NCI-H1436 (cell line): Measurements from ENCODE around the gene HARS2.
A peak's percentile ranks its signal among the peaks of the same experiment; 100 is the strongest.
"Not testable (repeated sequence)": the region's sequence is repeated elsewhere in the genome, so short reads cannot be mapped to it uniquely, and the experiment has no call there.

ENCODE experiments used
- DNase-seq: peaks from one replicate; lab custom pipeline; 2025; lab: John Stamatoyannopoulos, UW

Gene HARS2, protein sequence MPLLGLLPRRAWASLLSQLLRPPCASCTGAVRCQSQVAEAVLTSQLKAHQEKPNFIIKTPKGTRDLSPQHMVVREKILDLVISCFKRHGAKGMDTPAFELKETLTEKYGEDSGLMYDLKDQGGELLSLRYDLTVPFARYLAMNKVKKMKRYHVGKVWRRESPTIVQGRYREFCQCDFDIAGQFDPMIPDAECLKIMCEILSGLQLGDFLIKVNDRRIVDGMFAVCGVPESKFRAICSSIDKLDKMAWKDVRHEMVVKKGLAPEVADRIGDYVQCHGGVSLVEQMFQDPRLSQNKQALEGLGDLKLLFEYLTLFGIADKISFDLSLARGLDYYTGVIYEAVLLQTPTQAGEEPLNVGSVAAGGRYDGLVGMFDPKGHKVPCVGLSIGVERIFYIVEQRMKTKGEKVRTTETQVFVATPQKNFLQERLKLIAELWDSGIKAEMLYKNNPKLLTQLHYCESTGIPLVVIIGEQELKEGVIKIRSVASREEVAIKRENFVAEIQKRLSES

DNA sequence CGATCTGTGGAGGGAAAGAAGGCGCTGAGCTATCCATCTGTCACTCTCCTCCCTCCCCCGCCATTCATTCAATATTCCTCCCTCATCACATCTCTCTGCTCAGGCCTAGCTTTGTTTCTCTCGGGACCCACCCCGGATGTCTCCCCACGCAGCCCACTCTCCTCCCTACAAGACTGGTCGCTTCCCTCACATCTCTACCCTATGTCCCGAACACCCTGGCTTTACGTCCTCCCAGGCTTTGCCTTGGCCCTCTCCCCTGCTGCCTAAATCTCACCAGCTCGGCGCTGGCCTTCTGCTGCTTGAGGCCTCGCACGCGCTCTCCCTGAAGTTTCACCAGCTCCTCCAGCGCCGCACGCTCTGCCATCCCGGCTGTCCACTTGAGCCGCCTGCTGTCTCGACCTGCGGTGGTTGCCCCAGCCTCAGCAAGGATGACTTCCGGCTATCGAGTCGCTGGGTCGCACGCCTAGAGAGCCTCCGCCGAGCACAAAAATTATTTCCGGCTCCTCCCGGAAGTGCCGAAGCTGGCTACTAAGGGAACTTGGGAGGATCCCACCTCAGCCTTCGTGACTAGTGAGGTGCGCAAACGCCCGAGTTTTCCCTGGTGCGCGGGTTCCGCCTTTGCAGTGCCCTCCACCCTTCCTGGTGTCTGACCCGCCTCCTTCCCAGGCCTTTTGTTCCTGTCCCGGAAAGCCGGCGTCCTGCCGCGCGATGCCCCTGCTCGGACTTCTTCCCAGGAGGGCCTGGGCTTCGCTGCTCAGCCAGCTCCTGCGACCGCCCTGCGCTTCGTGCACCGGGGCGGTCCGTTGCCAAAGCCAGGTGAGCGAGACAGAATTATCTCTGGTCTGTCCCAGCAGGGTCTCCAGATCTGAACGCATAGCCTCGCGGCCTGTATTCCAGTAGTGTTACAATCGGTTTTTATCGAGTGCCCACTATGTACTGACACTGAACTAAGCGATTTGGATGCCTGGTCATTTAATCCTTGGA, at the start of gene HARS2, which contains the start of gene HARS1:
HARS2 (plus strand) TSS at position 515 of the 984 bp plus-strand sequence; CDS start at position 709, 194 bp downstream.
HARS1 (minus strand) TSS at position 430 of the 984 bp plus-strand sequence; CDS start at position 364, 66 bp downstream.
- DNase-seq, result peak; percentile 92

DNA sequence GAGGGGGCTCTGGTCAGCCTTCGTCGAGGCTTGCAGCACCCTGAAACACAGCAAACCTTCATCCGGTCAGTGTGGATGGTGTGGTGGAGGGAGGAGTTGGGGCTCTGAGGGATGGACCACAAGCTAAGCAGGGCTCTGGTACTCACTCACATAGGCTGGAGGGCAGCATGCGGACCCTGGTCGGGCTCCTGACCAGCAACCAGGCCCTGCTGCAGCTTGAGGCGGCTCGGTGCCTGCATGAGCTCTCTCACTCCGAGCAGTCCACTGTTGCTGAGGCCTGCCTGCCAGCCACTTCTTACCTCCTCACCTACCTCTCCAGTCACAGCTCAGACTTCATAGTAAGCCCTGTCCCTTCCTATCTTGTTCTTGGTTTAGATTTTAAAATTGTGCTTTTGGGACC, 49.5 kb upstream of the HARS2 start:
- DNase-seq, result no peak

DNA sequence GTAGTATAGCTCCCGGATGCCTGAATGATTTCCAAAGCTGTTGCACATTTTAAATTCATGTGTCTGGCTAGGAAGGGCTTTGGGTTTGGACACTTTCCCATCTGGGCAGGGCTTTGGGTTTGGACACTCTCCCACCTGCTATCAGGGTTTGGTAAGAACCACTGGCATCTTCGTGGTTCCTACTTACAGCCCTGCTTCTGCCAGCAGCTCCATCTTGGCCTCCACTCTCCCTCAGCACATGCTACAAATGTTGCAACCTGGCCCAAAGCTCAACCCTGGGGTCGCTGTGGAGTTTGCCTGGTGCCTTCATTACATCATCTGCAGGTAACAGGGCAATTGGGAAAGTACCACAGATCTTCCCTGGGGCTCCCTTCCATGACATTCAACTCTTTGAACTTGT, 48.5 kb upstream of the HARS2 start:
- no peak for DNase-seq

DNA sequence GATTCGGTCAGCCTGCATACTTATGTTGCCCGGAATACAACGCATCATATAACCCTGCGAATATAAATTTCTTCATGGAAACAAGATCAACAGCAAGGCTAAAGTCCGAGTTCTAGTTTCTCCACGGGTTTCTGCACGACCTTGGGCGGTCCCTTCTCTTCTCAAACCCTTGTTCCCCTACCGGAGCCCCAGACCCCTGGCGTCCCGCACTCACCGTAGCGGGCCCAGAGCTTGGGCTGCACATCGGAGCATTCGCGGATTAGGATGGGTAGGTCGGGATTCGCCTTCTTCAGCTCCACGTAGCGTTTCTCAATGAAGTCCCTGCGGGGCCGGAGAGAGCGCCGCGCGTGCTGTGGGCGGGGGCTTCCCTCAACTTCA, 44.2 kb upstream of the HARS2 start:
- DNase-seq, result no peak

DNA sequence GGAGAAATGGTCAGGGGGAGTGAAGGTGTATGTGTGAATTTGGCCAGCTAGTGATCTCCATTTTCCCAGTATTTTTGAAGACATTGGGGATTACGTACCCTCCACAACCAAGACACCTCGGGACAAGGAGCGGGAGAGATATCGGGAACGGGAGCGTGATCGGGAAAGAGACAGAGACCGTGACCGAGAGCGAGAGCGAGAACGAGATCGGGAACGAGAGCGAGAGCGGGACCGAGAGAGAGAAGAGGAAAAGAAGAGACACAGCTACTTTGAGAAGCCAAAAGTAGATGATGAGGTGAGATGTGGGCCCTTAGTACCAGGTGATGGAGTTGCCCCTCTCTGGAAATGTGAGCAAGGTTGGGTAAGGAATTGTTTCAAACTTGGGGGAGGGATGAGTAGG, 32.4 kb upstream of the HARS2 start:
- no peak for DNase-seq

DNA sequence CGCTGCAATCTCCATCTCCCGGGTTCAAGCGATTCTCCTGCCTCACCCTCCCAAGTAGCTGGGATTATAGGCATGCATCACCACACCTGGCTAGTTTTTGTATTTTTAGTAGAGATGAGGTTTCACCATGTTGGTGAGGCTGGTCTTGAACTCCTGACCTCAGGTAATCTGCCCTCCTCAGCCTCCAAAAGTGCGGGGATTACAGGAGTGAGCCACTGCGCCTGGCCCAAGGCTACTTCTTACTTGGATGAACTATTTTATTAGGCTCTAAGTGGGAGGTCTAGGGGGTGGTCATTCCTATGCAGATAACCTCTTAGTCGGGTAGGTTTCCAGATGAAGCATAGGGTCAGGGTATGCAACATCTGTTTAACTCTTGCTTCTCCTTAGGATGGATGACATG, 30.9 kb upstream of the HARS2 start:
- not testable (repeated sequence) for DNase-seq

DNA sequence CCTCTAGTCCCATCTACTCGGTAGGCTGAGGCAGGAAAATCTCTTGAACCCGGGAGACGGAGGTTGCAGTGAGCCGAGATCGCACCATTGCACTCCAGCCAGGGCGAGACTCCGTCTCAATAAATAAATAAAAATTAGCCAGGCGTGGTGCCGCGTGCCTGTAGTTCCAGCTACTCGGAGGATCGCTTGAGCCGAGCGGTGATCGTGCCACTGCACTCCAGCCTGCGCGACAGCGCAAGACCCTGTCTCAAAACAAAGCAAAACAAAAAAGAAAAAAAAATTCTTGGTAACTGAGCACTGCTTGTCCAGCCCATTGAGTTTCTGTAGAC, 27.3 kb upstream of the HARS2 start:
- DNase-seq, result no peak

DNA sequence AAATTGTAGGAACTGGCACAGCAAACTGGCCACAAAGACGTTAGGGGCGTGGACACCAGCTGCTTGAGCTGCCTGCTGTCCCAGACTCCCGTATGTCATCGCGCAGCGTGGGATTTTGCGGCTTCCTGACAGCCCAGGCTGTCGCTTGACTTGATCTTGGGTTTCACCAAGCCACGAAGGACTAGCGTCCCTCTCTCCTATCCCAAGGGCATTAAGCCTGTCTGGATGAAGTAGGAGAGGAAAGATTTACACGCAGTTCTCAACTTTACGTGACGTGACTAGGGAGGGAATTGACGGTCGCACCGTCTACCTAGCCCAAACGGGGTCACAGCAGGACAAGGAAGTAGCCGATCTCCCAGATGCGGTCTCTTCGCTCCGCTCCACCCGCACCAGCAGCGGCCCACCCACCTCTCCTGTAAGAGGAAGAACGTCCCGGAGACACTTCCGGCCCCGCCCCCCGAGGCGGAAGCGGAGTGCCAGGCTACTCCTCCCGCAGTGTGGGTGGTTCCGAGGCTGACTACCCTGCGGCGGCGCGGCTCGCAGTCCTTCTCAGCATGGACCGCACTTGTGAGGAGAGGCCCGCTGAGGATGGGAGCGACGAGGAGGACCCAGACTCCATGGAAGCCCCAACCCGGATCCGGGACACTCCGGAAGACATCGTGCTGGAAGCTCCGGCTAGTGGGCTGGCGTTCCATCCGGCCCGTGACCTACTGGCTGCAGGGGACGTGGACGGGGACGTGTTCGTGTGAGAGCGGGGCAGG, 26.7 kb upstream of the HARS2 start, which contains the start of gene WDR55:
WDR55 (plus strand) TSS at position 546 of the 761 bp plus-strand sequence; CDS start at position 555, 9 bp downstream.
- DNase-seq, result peak; percentile 84

DNA sequence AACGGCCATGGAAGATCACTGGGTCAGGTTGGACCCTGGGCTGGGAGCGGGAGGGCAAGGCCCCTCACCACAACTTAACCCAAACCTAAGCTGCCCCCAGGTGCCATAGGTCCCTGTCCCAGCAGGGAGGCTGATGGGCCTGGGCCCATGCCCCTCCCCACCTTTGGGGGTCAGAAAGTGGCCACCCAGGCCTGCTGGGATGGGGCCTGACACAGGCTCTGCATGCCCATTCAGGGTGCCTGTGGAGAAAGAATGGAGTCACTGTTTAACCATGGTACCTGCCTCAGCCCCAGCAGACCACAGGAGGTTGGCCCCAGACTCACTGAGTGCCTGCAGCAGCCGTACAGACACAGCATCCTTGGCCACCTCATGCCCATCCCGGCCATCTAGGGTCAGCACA, 20.2 kb upstream of the HARS2 start:
- not testable (repeated sequence) for DNase-seq

DNA sequence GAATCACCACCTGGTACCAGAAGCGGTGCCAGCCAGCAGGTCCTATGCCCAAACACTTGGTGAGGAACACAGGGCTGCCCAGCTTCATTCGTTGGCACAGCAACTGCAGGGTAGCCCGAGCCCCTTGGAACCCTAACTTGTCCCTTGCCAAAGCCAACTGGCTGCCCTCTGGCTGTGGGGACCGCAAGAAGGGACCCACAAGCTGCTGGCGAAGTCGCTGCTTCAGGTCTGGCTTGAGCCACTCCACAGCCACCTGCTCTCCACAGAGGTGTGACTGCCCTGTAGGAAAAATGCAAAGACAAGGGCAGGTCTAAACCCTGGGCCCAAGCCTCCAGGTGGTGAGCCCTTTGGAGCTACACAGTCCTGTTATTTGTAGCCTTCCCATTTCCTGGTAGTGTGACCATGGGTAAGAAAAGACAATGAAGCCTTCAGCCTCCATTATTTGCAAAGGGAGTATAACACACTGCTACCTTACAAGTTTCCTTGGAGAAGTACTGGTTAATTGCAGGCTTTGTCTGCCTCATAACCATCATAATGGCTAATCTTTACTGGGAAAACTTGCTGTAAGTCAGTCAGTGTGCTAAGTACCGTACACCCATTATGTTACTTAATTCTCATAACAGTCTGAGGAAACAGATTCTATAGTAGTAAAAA, 19.7 kb upstream of the HARS2 start:
- DNase-seq, result no peak

DNA sequence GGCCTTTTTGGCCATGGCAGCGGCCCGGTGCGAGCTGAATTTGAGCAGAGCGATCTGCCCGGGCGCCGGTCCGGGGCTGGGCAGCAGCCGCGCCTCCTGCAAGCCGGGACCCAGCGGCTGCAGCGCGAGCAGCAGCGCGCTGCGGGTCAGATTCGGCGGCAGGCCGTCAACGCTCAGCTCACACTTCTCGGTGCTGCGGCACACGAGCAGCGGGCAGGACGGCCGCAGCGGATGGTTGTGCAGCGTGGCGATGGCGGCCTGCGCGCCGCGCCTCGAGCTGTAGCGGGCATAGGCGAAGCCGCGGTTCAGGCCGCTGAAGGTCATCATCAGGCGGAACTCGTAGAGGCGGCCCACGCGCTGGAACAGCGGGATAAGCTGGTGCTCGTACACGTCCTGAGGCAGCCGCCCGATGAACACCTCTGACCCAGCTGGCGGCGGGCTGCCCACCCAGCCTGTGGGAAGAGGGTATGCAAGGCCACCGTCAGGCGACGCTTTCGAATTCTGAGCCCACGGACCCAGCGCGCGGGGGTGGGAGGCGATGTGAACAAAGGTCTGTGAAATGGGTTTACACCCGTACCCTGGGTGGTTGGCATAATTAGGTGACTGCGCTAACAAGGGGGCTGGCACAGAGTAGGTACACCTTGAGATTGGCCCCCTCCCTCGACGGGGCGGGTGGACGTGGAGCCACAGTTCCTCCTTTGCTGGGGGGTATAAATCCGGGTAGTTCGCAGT, 18.6 kb upstream of the HARS2 start:
- DNase-seq, result no peak

DNA sequence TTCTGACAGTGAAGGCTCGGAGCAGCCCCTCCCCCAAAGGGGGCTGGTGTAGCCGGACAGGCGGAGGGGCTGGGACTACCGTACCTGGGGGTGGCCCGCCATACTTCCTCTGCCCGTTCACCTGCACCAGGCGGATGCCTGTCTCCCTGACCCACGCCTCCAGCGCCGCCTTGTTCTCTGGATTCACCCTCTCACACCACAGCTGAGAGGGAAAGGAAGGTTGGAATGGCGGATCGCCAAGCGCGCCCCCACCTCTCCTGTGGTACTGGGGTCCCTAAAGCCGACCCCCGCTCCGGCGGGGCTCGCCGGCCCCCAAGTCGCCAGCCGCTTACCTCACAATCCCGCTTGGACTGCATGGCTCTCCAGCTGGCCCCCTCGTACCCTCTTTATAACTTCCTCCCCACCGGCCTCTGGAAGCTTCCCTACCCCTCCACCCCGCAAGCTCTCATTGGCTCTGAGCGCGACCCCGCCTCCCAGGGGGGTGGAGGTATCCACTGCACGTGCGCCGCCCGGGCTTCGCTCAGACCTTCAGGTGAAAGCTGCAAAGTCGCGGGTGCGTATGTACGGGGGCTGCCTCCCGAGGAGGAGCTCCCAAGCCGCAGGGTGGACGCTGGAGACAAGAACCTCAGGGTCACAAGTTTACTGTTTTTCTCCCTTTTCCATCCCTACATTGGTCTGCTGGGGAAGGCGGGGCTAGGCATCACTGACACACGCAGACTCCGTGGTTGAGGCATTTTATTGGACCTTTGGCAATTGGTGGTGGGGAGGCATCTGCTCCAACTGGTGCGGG, 17.9 kb upstream of the HARS2 start, which contains the start of gene DND1:
DND1 (minus strand) TSS at position 390 of the 790 bp plus-strand sequence; CDS start at position 356, 34 bp downstream.
- no peak for DNase-seq

DNA sequence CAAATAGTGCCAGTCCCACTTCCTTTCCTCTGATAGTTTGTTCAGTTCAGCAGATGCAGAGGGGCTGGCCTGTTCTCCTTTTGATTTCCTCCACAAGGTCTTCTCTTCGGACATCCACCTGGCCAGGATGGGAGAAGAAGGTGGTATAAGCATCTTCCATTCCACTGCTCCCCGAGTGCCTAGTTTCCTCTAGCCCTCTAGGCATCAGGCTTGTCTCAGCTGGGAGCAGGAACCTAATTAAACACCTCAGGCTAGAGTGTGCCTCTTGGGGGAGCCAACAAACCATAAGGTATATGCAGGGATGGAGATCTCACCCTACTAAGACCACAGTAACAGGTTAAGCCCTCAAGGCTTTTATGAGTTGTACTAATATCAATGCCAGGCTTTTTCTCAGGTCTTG, 17.0 kb upstream of the HARS2 start:
- DNase-seq, result no peak

DNA sequence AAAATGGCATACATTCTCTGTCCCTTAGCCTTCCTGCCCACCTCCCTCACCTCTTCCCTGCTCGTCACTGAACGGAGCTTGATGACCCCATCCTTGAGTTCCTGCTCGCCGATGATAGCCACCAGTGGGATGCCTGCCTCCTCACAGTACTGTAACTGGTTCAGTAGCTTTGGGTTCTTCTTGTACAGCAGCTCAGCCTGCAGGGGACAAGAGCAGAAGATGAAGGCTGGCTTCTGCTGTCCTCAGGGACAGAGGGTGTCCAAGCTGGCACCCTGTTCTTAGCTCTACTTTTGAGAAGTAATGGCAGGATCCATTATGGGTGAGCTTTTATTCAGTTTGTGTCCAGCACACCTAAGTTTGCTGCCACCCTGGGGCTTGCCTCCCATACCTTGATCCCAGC, 16.6 kb upstream of the HARS2 start:
- no peak for DNase-seq

DNA sequence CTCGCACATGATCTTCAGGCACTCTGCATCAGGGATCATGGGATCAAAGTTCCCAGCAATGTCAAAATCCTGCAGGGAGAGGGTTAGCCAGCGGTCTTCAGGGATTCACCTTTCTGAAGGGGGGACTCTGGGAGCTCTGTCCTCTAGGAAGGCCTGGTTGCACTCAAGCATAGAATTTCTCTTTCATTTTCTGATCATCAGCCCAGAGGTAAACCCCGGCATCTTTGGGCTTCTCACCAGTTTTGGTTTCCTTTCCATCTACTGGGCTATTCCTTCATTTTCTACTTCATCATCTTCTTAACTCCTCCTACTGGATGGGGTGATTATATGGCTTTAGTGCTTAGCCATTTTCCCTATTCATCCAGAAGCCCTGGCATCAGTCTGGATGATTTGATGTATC, 13.3 kb upstream of the HARS2 start:
- no peak for DNase-seq

DNA sequence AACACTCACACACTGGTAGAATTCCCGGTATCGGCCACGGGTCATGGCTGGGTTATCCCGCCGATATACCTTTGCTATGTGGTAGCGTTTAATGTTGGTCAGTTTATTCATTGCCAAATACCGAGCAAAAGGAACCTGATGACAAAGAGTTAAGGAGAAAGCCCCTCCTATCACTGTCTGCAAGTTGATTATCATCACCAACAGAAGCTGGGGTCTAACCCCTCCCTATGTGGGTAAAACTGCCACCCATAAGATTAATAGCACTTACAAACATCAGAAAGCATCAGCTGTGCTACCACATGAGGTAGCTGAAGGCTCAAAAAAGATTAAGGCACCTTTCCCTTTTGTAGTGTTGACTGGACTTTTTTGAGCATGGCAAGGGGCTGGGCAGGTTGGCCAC, 12.3 kb upstream of the HARS2 start:
- no peak for DNase-seq

DNA sequence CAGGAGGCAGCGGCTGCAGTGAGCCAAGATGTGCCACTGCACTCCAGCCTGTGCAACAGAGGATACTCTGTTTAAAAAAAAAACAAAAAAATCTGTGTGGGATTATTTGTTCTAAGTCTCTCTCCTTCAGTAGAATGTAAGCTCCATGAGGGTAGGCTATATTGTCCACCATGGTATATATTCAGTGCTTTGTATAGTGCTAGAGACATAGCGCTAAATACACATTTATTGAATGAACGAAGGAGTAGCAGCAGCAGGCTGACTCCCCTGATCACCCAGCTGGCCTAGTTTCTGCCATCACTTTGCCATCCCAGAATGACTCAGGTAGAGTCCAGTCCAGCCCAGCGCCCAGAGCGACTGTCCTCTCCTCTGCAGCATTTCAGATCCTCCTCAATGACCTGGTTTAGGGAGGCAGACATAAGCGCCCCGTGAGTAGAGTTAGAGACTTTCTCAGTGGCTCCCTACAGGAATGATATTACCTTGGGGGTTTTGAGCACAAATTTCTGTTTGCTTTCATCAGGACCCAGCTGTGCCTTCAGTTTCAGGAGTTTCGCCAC, 801 bp upstream of the HARS2 start:
- no peak for DNase-seq

DNA sequence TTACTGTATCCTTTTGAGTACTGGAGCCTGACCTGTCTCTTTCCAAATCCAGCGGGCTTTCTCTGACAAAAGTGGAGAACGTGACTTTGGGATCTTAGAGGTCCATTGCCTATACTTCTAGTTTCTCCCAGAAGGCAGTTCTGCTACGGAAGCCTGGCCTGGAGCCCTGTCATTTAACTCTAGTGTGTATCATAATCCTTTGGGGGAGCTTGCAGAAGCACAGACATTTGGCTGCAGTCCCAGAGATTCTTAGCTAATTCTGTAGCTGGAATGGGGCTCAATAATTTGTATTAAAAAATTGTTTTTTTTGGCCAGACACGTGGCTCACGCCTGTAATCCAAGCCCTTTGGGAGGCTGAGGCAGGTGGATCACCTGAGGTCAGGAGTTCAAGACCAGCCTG, 3.0 kb downstream of the HARS2 start:
- no peak for DNase-seq

DNA sequence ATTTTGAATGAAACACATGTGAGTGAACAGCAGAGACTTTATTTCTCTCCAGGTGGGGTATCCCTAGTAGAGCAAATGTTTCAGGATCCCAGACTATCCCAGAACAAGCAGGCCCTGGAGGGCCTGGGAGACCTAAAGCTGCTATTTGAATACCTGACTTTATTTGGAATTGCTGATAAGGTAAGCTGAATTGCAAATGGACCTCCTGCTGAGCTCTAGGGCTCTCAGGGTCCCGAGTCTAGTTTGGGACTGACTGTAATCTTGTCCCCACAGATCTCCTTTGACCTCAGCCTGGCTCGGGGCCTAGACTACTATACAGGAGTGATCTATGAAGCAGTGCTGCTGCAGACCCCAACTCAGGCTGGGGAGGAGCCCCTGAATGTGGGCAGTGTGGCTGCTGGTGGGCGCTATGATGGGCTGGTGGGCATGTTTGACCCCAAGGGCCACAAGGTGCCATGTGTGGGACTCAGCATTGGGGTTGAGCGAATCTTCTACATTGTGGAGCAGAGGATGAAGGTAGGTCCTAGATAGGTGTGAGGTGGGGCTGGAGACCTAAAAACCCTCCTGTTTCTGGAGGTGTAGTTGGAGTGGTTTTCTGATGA, 5.7 kb downstream of the HARS2 start:
- DNase-seq, result no peak
